Progenitor cell of endocrine pancreas (in vitro differentiated cells): ENCODE results near the gene FAT2. TPM values are rescaled to one million over a fixed set of nuclear protein-coding genes. Genes with fewer than 3 reads are reported as not detected.
A peak's percentile ranks its signal among the peaks of the same experiment; 100 is the strongest.

ENCODE experiments used
- DNase-seq: peaks from one replicate; pipeline ENCODE4 v3.0.0; 2021; ENCODE audit warnings: low spot score; ENCODE audit not compliant: unreplicated experiment
- H3K27ac Mint-ChIP-seq: 2 replicates; pipeline ENCODE4 v1.8.0; 2021; ENCODE audit warnings: mild to moderate bottlenecking, moderate library complexity, mixed read lengths
- H3K27me3 Mint-ChIP-seq: 2 replicates; pipeline ENCODE4 v1.8.0; 2021; ENCODE audit warnings: mixed read lengths
- H3K36me3 Mint-ChIP-seq: 2 replicates; pipeline ENCODE4 v1.8.0; 2022; ENCODE audit warnings: mixed read lengths; ENCODE audit not compliant: insufficient read depth
- H3K4me1 Mint-ChIP-seq: 2 replicates; pipeline ENCODE4 v1.8.0; 2021; ENCODE audit warnings: low read depth, mixed read lengths
- H3K4me3 Mint-ChIP-seq: 2 replicates; pipeline ENCODE4 v1.8.0; 2021; ENCODE audit warnings: low read depth, mild to moderate bottlenecking, moderate library complexity, mixed read lengths
- H3K9me3 Mint-ChIP-seq: 2 replicates; pipeline ENCODE4 v1.8.0; 2021; ENCODE audit warnings: low read depth, mixed read lengths
- total RNA-seq: library from RNA; stranded (reverse); gene quantifications from 2 replicates; pipeline ENCODE4 v1.2.1, GENCODE V29; 2021
- TF ChIP-seq, protein P1 (sequence below): fragments of 200-600 bp; sonication (generic); IDR thresholded peaks from one replicate; pipeline ENCODE4 v1.5.0; 2021; ENCODE audit warnings: antibody characterized with exemption, mild to moderate bottlenecking; ENCODE audit not compliant: unreplicated experiment

FAT2 gene
- total RNA-seq, 1 donor from 2014 or later: 0.05 TPM

DNA sequence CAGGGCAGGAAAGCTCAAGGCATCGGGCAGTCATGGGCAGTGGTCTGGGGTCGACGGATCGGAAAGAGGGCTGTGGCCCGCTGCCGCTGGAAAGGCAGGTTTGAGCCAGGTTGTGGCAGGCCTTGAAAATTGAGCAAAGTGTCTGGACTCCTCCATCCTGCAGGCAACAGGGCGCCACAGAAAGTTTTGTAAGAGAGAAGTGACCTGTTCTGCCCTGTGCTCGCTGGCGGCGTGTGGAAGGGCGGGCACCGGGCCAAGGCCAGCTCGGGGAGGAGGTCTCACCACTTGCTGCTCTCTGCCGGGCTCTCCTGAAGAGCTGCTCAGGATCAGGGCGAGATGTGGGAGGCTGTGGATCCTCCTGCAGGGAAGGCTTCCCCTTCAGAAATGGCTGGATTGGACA lies 41.4 kb upstream of the FAT2 start:
- TF ChIP-seq, protein P1, sequence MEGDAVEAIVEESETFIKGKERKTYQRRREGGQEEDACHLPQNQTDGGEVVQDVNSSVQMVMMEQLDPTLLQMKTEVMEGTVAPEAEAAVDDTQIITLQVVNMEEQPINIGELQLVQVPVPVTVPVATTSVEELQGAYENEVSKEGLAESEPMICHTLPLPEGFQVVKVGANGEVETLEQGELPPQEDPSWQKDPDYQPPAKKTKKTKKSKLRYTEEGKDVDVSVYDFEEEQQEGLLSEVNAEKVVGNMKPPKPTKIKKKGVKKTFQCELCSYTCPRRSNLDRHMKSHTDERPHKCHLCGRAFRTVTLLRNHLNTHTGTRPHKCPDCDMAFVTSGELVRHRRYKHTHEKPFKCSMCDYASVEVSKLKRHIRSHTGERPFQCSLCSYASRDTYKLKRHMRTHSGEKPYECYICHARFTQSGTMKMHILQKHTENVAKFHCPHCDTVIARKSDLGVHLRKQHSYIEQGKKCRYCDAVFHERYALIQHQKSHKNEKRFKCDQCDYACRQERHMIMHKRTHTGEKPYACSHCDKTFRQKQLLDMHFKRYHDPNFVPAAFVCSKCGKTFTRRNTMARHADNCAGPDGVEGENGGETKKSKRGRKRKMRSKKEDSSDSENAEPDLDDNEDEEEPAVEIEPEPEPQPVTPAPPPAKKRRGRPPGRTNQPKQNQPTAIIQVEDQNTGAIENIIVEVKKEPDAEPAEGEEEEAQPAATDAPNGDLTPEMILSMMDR: no peak
- no peak for DNase-seq
- Mint-ChIP-seq H3K27me3 (peaks cover 21% of the 10 kb centered on the region), H3K9me3 (no peaks in the 10 kb centered on the region), H3K27ac (peak overlapping the region; percentile 46), H3K36me3 (no peaks in the 10 kb centered on the region), H3K4me1 (no peaks in the 10 kb centered on the region), H3K4me3 (no peak overlapping the region)

DNA sequence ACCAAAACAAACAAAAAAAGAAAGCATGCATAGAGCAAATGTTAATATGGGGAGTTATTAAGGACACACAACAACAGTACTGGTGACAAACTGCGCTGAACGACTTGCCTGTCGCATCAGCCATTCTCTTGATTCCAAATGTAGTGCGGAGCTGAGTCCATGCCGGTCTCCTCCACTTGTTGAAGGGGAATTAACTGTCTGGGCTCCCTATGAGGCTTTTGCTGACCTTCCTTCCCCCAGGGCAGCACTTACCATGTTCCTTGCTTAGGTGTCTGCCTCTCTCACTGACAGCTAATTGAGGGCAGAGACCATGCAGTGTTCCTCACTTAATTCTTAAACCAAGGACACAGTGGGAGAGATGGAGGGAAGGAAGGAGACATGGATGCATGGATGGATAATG lies 40.8 kb upstream of the FAT2 start:
- H3K4me1 Mint-ChIP-seq: no peaks in the 10 kb centered on the region
- H3K27ac Mint-ChIP-seq: no peak overlapping the region
- H3K27me3 Mint-ChIP-seq: peaks cover 25% of the 10 kb centered on the region
- TF ChIP-seq, protein P1: no peak
- no peaks in the 10 kb centered on the region for H3K9me3 Mint-ChIP-seq
- no peak overlapping the region for H3K4me3 Mint-ChIP-seq
- no peak for DNase-seq
- no peaks in the 10 kb centered on the region for H3K36me3 Mint-ChIP-seq

DNA sequence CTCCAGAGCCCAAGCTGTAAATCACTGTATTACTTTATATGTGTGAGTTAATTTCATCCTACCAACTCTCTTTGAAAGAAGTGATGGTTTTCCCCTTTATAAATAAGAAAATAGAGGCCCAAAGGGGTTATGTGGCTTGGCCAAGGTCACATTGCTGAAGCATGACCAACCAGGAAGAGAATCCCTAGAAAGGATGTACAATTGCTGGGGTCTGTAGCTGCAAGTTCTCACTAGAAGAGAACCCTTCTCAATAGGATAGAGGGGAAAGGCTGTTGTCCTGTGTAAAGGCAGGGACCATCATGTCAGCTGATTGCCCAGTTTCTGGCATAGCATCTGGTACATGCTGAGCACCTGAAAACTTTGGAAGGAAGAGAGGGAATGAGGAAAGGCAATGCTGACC lies 39.0 kb upstream of the FAT2 start:
- Mint-ChIP-seq H3K4me1 (no peaks in the 10 kb centered on the region), H3K27ac (no peak overlapping the region), H3K27me3 (peaks cover 19% of the 10 kb centered on the region), H3K9me3 (no peaks in the 10 kb centered on the region), H3K4me3 (no peak overlapping the region), H3K36me3 (no peaks in the 10 kb centered on the region)
- no peak for DNase-seq
- TF ChIP-seq, protein P1: no peak

DNA sequence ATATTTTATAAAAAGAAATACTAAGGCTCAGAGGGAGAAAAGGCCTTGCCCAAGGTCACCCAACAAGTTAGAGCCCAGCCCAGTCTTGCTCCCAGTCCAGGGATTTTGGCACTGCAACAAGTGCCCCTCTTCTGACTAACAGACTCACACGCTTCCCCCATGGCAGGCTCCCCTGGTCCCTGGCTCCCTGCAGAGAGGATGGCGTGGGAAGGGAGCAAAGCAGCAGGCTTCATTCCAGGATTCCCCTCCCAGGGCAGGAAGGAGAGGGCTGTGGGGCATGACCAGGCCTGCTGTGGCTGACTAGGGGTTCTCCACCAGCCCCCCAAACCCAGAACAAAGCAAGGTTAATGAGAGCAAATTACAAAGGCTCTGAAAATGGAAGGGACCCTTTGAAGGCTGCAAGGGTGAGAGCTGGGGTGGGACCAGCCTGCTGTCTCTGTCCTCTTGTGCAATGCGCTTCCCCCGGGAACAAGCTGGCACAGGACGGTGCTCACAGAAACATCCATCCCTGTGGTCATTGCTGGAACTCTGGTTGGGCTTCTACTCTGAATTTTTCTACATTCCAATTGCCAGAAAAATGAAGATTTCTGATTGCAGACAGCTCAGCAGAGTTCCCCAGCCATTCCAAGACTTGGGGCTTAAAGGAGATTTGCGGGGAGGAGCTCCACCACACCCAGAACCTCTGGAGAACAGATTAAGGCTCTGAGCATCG lies 37.1 kb upstream of the FAT2 start:
- TF ChIP-seq, protein P1: no peak
- no peak for DNase-seq
- H3K4me1 Mint-ChIP-seq: no peaks in the 10 kb centered on the region
- H3K9me3 Mint-ChIP-seq: no peaks in the 10 kb centered on the region
- no peak overlapping the region for H3K27ac Mint-ChIP-seq
- H3K4me3 Mint-ChIP-seq: no peak overlapping the region
- H3K27me3 Mint-ChIP-seq: peaks cover 24% of the 10 kb centered on the region
- no peaks in the 10 kb centered on the region for H3K36me3 Mint-ChIP-seq

DNA sequence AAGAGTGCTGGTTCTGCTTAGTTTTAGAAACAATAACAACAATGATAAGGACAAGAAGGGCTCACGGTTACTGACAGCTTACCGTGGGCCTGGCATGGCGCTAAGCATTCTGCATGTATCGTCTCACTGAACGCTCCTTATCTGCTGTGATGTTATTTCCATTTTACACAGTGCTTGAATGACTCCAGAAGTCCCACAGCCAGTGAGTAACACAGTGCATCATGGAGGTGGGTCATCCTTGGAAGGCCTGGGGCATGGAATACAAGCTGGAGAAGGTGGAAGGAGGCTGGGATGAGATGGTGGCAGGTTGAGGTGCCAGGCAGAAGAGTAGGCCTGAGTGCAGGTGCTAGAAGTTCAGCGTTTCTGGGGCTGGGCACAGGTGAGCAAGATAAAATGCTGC lies 36.5 kb upstream of the FAT2 start:
- DNase-seq: no peak
- peaks cover 24% of the 10 kb centered on the region for H3K27me3 Mint-ChIP-seq
- TF ChIP-seq, protein P1: no peak
- no peaks in the 10 kb centered on the region for H3K36me3 Mint-ChIP-seq
- no peaks in the 10 kb centered on the region for H3K9me3 Mint-ChIP-seq
- H3K27ac Mint-ChIP-seq: no peak overlapping the region
- peaks cover 1% of the 10 kb centered on the region for H3K4me1 Mint-ChIP-seq
- no peak overlapping the region for H3K4me3 Mint-ChIP-seq
